H1 (cell line): ENCODE results near the gene HID1. TPM values are rescaled to one million over a fixed set of nuclear protein-coding genes. Genes with fewer than 3 reads are reported as not detected.
A peak's percentile ranks its signal among the peaks of the same experiment; 100 is the strongest.

Experiments used
- CTCF ChIA-PET: fragments of 300-600 bp; sonication (Branson Sonifier 250); formaldehyde crosslinking; loops from one replicate; lab custom pipeline; 2021; ENCODE audit not compliant: partially characterized antibody; lab: Charles Lee
- POLR2A ChIA-PET: fragments of 300-600 bp; sonication (Branson Sonifier 250); formaldehyde crosslinking; loops from one replicate; lab custom pipeline; 2021; ENCODE audit warnings: inconsistent platforms; ENCODE audit not compliant: partially characterized antibody; lab: Charles Lee
- DNase-seq, 2 experiments: peaks; one replicate each; pipeline versions ENCODE4 v3.0.0 to v3.0.0-alpha.2; 2010 to 2022; ENCODE audit warnings: low spot score in 2 of 2, low read depth in 1 of 2, mixed read lengths in 1 of 2
- FAIRE-seq: peaks from 2 replicates; lab custom pipeline; 2011; peaks lifted over from hg19 to GRCh38; lab: Jason Lieb, UNC
- H2AFZ ChIP-seq: 2 replicates; pipeline ENCODE4 v1.8.1; 2012; ENCODE audit warnings: low read length, inconsistent platforms
- H2AK5ac ChIP-seq: 2 replicates; pipeline ENCODE4 v1.6.1; 2013; ENCODE audit warnings: low read depth, low read length
- H2BK120ac ChIP-seq: replicated peaks from 2 replicates; pipeline ENCODE3; 2013; ENCODE audit warnings: low read depth, low read length, inconsistent platforms
- H2BK12ac ChIP-seq: 2 replicates; pipeline ENCODE4 v1.6.1; 2013; ENCODE audit warnings: low read depth, low read length
- H2BK15ac ChIP-seq: 2 replicates; pipeline ENCODE4 v1.6.1; 2013; ENCODE audit warnings: low read length
- H2BK20ac ChIP-seq: 2 replicates; pipeline ENCODE4 v1.6.1; 2013; ENCODE audit warnings: low read length
- H2BK5ac ChIP-seq: 2 replicates; pipeline ENCODE4 v1.6.1; 2013; ENCODE audit warnings: low read depth, low read length
- H3K14ac ChIP-seq: 2 replicates; pipeline ENCODE4 v1.6.1; 2013; ENCODE audit warnings: inconsistent platforms; ENCODE audit not compliant: insufficient read length
- H3K18ac ChIP-seq: 2 replicates; pipeline ENCODE4 v1.6.1; 2013; ENCODE audit warnings: low read length; ENCODE audit errors: extremely low read depth
- H3K23ac ChIP-seq: 2 replicates; pipeline ENCODE4 v1.6.1; 2013; ENCODE audit warnings: inconsistent platforms; ENCODE audit not compliant: insufficient read length
- H3K23me2 ChIP-seq: 2 replicates; pipeline ENCODE4 v1.6.1; 2013; ENCODE audit warnings: low read depth, low read length
- H3K27ac ChIP-seq: 2 replicates; pipeline ENCODE4 v1.6.1; 2011; ENCODE audit warnings: low read depth, low read length, inconsistent platforms
- H3K27me3 ChIP-seq, 4 experiments: replicated peaks in 1 of 4; 1 replicate in 1 of 4; 2 replicates in 3 of 4; pipeline versions ENCODE4 v1.6.1 to v1.8.1; 2011 to 2013; ENCODE audit warnings: low read length in 3 of 4, mild to moderate bottlenecking in 3 of 4, inconsistent platforms in 2 of 4, mixed read lengths in 2 of 4, moderate library complexity in 1 of 4; ENCODE audit not compliant: control insufficient read depth in 3 of 4, insufficient read depth in 3 of 4; ENCODE audit errors: extremely low read depth in 1 of 4
- H3K36me3 ChIP-seq, 4 experiments: 2 replicates each; pipeline versions ENCODE4 v1.6.1 to v1.8.1; 2011 to 2013; ENCODE audit warnings: mild to moderate bottlenecking in 4 of 4, low read length in 3 of 4, moderate library complexity in 2 of 4, control low read depth in 1 of 4, inconsistent platforms in 1 of 4; ENCODE audit not compliant: insufficient read depth in 4 of 4, control insufficient read depth in 2 of 4
- H3K4ac ChIP-seq: replicated peaks from 2 replicates; pipeline ENCODE3; 2013; ENCODE audit warnings: low read length, low read depth, mixed read lengths, inconsistent platforms; ENCODE audit not compliant: insufficient read length
- H3K4me1 ChIP-seq, 4 experiments: replicated peaks in 1 of 4; 1 replicate in 1 of 4; 2 replicates in 3 of 4; pipeline versions ENCODE4 v1.6.1 to v1.8.1; 2011 to 2013; ENCODE audit warnings: low read length in 3 of 4, inconsistent platforms in 2 of 4, mixed read lengths in 1 of 4; ENCODE audit not compliant: insufficient read depth in 4 of 4, control insufficient read depth in 3 of 4
- H3K4me2 ChIP-seq, 2 experiments: 2 replicates each; pipeline versions ENCODE4 v1.6.1 to v1.8.1; 2011 to 2013; ENCODE audit warnings: low read depth in 2 of 2, low read length in 2 of 2, control low read depth in 1 of 2, inconsistent platforms in 1 of 2, mild to moderate bottlenecking in 1 of 2; ENCODE audit not compliant: insufficient read depth in 1 of 2
- H3K4me3 ChIP-seq, 4 experiments: fragments of 200-600, 300-600 bp in 1 of 4; sonication (generic), shearing (Covaris generic), sonication (Bioruptor Twin) in 1 of 4; 2 replicates each; pipeline versions ENCODE4 v1.5.1 to v1.8.1; 2011 to 2016; ENCODE audit warnings: low read length in 4 of 4, low read depth in 3 of 4, control low read depth in 2 of 4, inconsistent platforms in 2 of 4, mild to moderate bottlenecking in 2 of 4, mixed read lengths in 1 of 4, moderate library complexity in 1 of 4; ENCODE audit not compliant: insufficient read depth in 2 of 4; ENCODE audit errors: extremely low read depth in 1 of 4
- H3K56ac ChIP-seq: replicated peaks from 2 replicates; pipeline ENCODE3; 2013; ENCODE audit warnings: low read depth, mild to moderate bottlenecking, mixed read lengths, low read length, inconsistent platforms; ENCODE audit not compliant: insufficient read length
- H3K79me1 ChIP-seq: 2 replicates; pipeline ENCODE4 v1.6.1; 2013; ENCODE audit warnings: low read depth, low read length, control low read depth
- H3K79me2 ChIP-seq, 2 experiments: 2 replicates each; pipeline versions ENCODE4 v1.6.1 to v1.8.1; 2012 to 2013; ENCODE audit warnings: low read length in 2 of 2, mild to moderate bottlenecking in 2 of 2, inconsistent platforms in 1 of 2; ENCODE audit not compliant: insufficient read depth in 2 of 2, control insufficient read depth in 1 of 2
- H3K9ac ChIP-seq, 4 experiments: replicated peaks in 1 of 4; 1 replicate in 1 of 4; 2 replicates in 3 of 4; pipeline versions ENCODE4 v1.6.1 to v1.8.1; 2011 to 2013; ENCODE audit warnings: low read depth in 3 of 4, low read length in 3 of 4, control low read depth in 2 of 4, mild to moderate bottlenecking in 2 of 4, moderate library complexity in 2 of 4, inconsistent platforms in 1 of 4; ENCODE audit errors: extremely low read depth in 1 of 4
- H3K9me3 ChIP-seq, 2 experiments: 2 replicates each; pipeline versions ENCODE4 v1.6.1 to v1.8.1; 2012 to 2013; ENCODE audit warnings: mild to moderate bottlenecking in 2 of 2, moderate library complexity in 2 of 2, control low read depth in 1 of 2, inconsistent platforms in 1 of 2, low read depth in 1 of 2, low read length in 1 of 2, mixed read lengths in 1 of 2; ENCODE audit not compliant: insufficient read depth in 2 of 2
- H4K20me1 ChIP-seq, 2 experiments: replicated peaks in 1 of 2; 2 replicates each; pipeline versions ENCODE3 to v1.8.1; 2011 to 2013; ENCODE audit warnings: inconsistent platforms in 2 of 2, low read length in 2 of 2, mild to moderate bottlenecking in 1 of 2; ENCODE audit not compliant: insufficient read depth in 2 of 2, control insufficient read depth in 1 of 2
- H4K5ac ChIP-seq: 2 replicates; pipeline ENCODE4 v1.6.1; 2013; ENCODE audit warnings: low read length, low read depth, mixed read lengths, inconsistent platforms; ENCODE audit not compliant: insufficient read length
- H4K8ac ChIP-seq: 2 replicates; pipeline ENCODE4 v1.8.0; 2013; ENCODE audit warnings: mild to moderate bottlenecking, moderate library complexity, low read length, inconsistent platforms; ENCODE audit not compliant: insufficient read depth; ENCODE audit errors: extremely low read depth
- H4K91ac ChIP-seq: replicated peaks from 2 replicates; pipeline ENCODE3; 2013; ENCODE audit warnings: low read length, mixed read lengths, inconsistent platforms; ENCODE audit not compliant: insufficient read length
- CREB1 ChIP-seq: IDR thresholded peaks from 2 replicates; pipeline ENCODE4 v1.6.1; 2012; ENCODE audit warnings: inconsistent platforms
- EZH2 ChIP-seq: fragments of 200-600 bp; sonication (generic); IDR thresholded peaks from 2 replicates; pipeline ENCODE4 v1.7.1; 2012; ENCODE audit warnings: low read depth, mild to moderate bottlenecking, moderate library complexity, low read length, inconsistent platforms; ENCODE audit not compliant: severe bottlenecking
- SUZ12 ChIP-seq: fragments of 200-600 bp; sonication (generic); IDR thresholded peaks from 2 replicates; pipeline ENCODE4 v1.6.1; 2012; ENCODE audit warnings: mild to moderate bottlenecking, inconsistent platforms, low read length, moderate library complexity, mixed read lengths
- WGBS, 2 experiments: shearing (Covaris generic) in 1 of 2; methylation state at CpG; one replicate each; pipeline versions ENCODE4 v1.1.6 to v1.1.7; 2013 to 2015; ENCODE audit warnings: low lambda C conversion rate in 2 of 2, mixed read lengths in 2 of 2, inconsistent platforms in 1 of 2, low coverage in 1 of 2, missing lambda C conversion rate in 1 of 2; ENCODE audit not compliant: insufficient replicate concordance in 2 of 2, insufficient coverage in 1 of 2, insufficient read length in 1 of 2; ENCODE audit errors: extremely low coverage in 1 of 2, missing lambda C conversion rate in 1 of 2; 5-methylcytosine and 5-hydroxymethylcytosine counted together
- polyA plus RNA-seq, 7 experiments: library from polyadenylated mRNA; depleted of rRNA in 3 of 7; stranded (reverse) in 5 of 7; unstranded in 2 of 7; fragments of >200 nt in 5 of 7; fragments of 200-250 nt in 2 of 7; gene quantifications; 1 replicate in 5 of 7; 2 replicates in 1 of 7; 4 replicates in 1 of 7; pipeline versions ENCODE4 v1.2.1 to v1.2.3, GENCODE V29; 2011 to 2013; ENCODE audit warnings: missing spikeins in 2 of 7, mixed read lengths in 2 of 7
- total RNA-seq: library from RNA; stranded (reverse); fragmentation: NEBNext Ultra II Directional; extraction: Animal tissue kit (Norgen Biotek cat#: 25700); gene quantifications from 2 replicates; pipeline ENCODE4 v1.2.1, GENCODE V29; 2021

The HID1 gene
- total and polyA plus RNA-seq, 2 of the 8 experiments (the other 6 are each of a cell fraction or from before 2014, with no cell fraction given), result 15.1 to 25.9 TPM

DNA sequence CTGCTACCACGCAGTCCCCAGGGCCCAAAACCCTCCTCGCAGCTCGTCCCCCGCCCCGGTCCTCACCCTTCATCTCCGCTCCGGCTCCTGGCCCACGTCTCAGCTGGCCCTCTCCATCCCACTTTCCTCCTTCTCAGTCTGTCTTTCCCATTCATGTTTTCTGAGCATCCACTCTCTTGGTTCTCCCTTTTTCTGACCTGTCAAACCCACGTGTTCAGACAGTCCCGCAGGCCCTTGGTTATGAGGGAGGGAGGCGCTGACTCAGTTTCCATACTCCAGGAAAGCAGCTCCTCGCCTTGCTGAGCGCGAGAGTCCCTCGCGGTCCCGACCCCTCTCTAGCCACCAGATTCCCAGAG is 392 bp upstream of the HID1 start:
- DNase-seq, result no peak
- CTCF ChIA-PET, result interaction anchor here (0.6 to 6.8 kb wide), 12 partner anchors 10 to 199 kb away, joined by 3 to 89 read pairs (median 6); partner anchors contain the start of genes CDR2L and MRPL58

More for the DNA sequence above, 392 bp upstream of the HID1 start:
- TF ChIP-seq EZH2 (peak; percentile 51), SUZ12 (peak; percentile 53; the same call in 1 of the 2 replicates), CREB1 (no peak)
- Histone ChIP-seq H2BK15ac (peak overlapping the region; percentile 46; the same call in 1 of the 2 replicates), H2BK5ac (no peak overlapping the region), H3K23me2 (peaks cover 10% of the 10 kb centered on the region; the same call in 1 of the 2 replicates), H2BK20ac (no peak overlapping the region), H2AFZ (peak overlapping the region; percentile 89; the same call in 1 of the 2 replicates), H2BK120ac (no peak overlapping the region), H3K79me2 (no peaks in the 10 kb centered on the region), H3K36me3 (no peaks in the 10 kb centered on the region), H3K9ac (no peak overlapping the region), H3K14ac (no peak overlapping the region), H2AK5ac (no peak overlapping the region), H3K4ac (no peak overlapping the region), H4K8ac (peak overlapping the region; percentile 14; the same call in 1 of the 2 replicates), H4K5ac (no peak overlapping the region), H4K20me1 (no peaks in the 10 kb centered on the region), H3K4me1 (peaks cover 0 to 15% (median 9%) of the 10 kb centered on the region in 4 experiments; a peak in 6 of 7 replicates), H3K27ac (no peak overlapping the region), H3K79me1 (no peaks in the 10 kb centered on the region), H2BK12ac (no peak overlapping the region; the same call in 1 of the 2 replicates), H3K18ac (no peak overlapping the region; the same call in 1 of the 2 replicates), H3K27me3 (peaks cover 17 to 43% (median 37%) of the 10 kb centered on the region in 4 experiments), H4K91ac (no peak overlapping the region), H3K4me2 (peak overlapping the region; percentile 84 to 87), H3K9me3 (no peaks in the 10 kb centered on the region), H3K4me3 (peak overlapping the region; percentile 39 to 92 (median 58)), H3K56ac (no peak overlapping the region), H3K23ac (no peak overlapping the region)
- no peak for FAIRE-seq
- WGBS, 2 experiments, result 18% methylated on average over 17 of the region's 17 CpGs; no CpG with 5 or more reads in 1 of the 2 experiments
- POLR2A ChIA-PET, result interaction anchor here (1.0 to 6.5 kb wide), 10 partner anchors 9 to 73 kb away, joined by 3 to 48 read pairs (median 4); partner anchors contain the start of genes ATP5PD, CDR2L and MRPL58
